ENCODE results near the gene ASMT. TPM values are rescaled to one million over a fixed set of nuclear protein-coding genes. Genes with fewer than 3 reads are reported as not detected.
"Not testable (repeated sequence)": the region's sequence is repeated elsewhere in the genome, so short reads cannot be mapped to it uniquely, and the experiment has no call there.

Gene ASMT
- total RNA-seq: 1 to 10 TPM in 1 of 4 donors, under 1 TPM in 1, not detected in 2; 0.63 to 4.7 TPM

GRCh38 chrX:1614927-1615326 is at the start of gene ASMT:
Gene ASMT (plus strand): TSS chrX:1615059. CDS start chrX:1615200, 141 bp downstream.
- H3K27ac ChIP-seq: no peak within 1 kb of the TSS
- no peaks in the 10 kb centered on the region for H3K36me3 ChIP-seq
- WGBS, 2 donors: 78 to 82% methylated on average over 17 of the region's 17 CpGs
- no peaks in the 10 kb centered on the region for H3K4me1 ChIP-seq
- H3K9me3 ChIP-seq: no peaks in the 10 kb centered on the region
- H3K27me3 ChIP-seq: no peaks in the 10 kb centered on the region
- DNase-seq (ENCODE audit: low spot score in 2 of 2): no peak
- no peak within 1 kb of the TSS for H3K4me3 ChIP-seq
- no peak for TF ChIP-seq EP300 (IDR thresholded peaks at IDR 0.05)
- no peak for TF ChIP-seq POLR2A (IDR thresholded peaks at IDR 0.05)
- TF ChIP-seq CTCF (IDR thresholded peaks at IDR 0.05): no peak

GRCh38 chrX:1574181-1574580 is 40.7 kb upstream of the ASMT start:
- H3K27me3 ChIP-seq; H3K9me3 ChIP-seq; H3K36me3 ChIP-seq; H3K27ac ChIP-seq; H3K4me1 ChIP-seq; H3K4me3 ChIP-seq; DNase-seq (ENCODE audit: low spot score in 2 of 2): not testable (repeated sequence)
- 91 to 93% methylated on average over 19 of the region's 19 CpGs for WGBS, 2 donors

- TF ChIP-seq CTCF (IDR thresholded peaks at IDR 0.05) (no peak), EP300 (IDR thresholded peaks at IDR 0.05) (no peak), POLR2A (IDR thresholded peaks at IDR 0.05) (no peak)
- Histone ChIP-seq H3K27ac (no peak overlapping the region), H3K27me3 (no peaks in the 10 kb centered on the region), H3K9me3 (no peaks in the 10 kb centered on the region), H3K4me3 (no peak overlapping the region), H3K4me1 (no peaks in the 10 kb centered on the region), H3K36me3 (no peaks in the 10 kb centered on the region)
- DNase-seq (ENCODE audit: low spot score in 2 of 2): no peak
- WGBS, 2 donors: 74 to 79% methylated on average over 6 of the region's 6 CpGs
Observed at GRCh38 chrX:1576201-1576992, 38.5 kb upstream of the ASMT start.

GRCh38 chrX:1577845-1578244 is 37.0 kb upstream of the ASMT start:
- Histone ChIP-seq H3K9me3 (no peaks in the 10 kb centered on the region), H3K27ac (no peak overlapping the region), H3K27me3 (no peaks in the 10 kb centered on the region), H3K4me1 (no peaks in the 10 kb centered on the region), H3K4me3 (no peak overlapping the region), H3K36me3 (no peaks in the 10 kb centered on the region)
- TF ChIP-seq POLR2A (IDR thresholded peaks at IDR 0.05) (no peak), CTCF (IDR thresholded peaks at IDR 0.05) (no peak), EP300 (IDR thresholded peaks at IDR 0.05) (no peak)
- DNase-seq (ENCODE audit: low spot score in 2 of 2): no peak
- 51 to 66% methylated on average over 2 of the region's 2 CpGs for WGBS, 2 donors

- DNase-seq (ENCODE audit: low spot score in 2 of 2): no peak
- no peak overlapping the region for H3K4me3 ChIP-seq
- H3K4me1 ChIP-seq: no peaks in the 10 kb centered on the region
- H3K27me3 ChIP-seq: no peaks in the 10 kb centered on the region
- TF ChIP-seq POLR2A (IDR thresholded peaks at IDR 0.05) (no peak), CTCF (IDR thresholded peaks at IDR 0.05) (no peak), EP300 (IDR thresholded peaks at IDR 0.05) (no peak)
- no peaks in the 10 kb centered on the region for H3K36me3 ChIP-seq
- no peaks in the 10 kb centered on the region for H3K9me3 ChIP-seq
- no peak overlapping the region for H3K27ac ChIP-seq
- 73% methylated on average over 6 of the region's 6 CpGs for WGBS, 2 donors
Observed at GRCh38 chrX:1578511-1579173, 36.2 kb upstream of the ASMT start.

Data from tibial nerve (tissue), 4 donors.